ENCODE measurements around the gene TPCN1. TPM values are rescaled to one million over a fixed set of nuclear protein-coding genes. Genes with fewer than 3 reads are reported as not detected.

The TPCN1 gene
- total RNA-seq, 1 experiment from 2014 or later, result 32.7 TPM

GRCh38 chr12:113325916-113326315, 104.7 kb downstream of the TPCN1 start:
- TF ChIP-seq E2F1 (CRISPR knock-in tag; IDR thresholded peaks at IDR 0.05) (no peak), JUN (CRISPR knock-in tag; IDR thresholded peaks at IDR 0.05) (no peak), ZNF138 (CRISPR knock-in tag; conservative IDR thresholded peaks at IDR 0.05) (no peak), GABPB1 (CRISPR knock-in tag; IDR thresholded peaks at IDR 0.05) (no peak), HMGA2 (CRISPR knock-in tag; IDR thresholded peaks at IDR 0.05) (no peak), ETV6 (CRISPR knock-in tag; IDR thresholded peaks at IDR 0.05) (no peak), ZBTB21 (CRISPR knock-in tag; IDR thresholded peaks at IDR 0.05; ENCODE audit: borderline replicate concordance) (no peak), PREB (CRISPR knock-in tag; IDR thresholded peaks at IDR 0.05; ENCODE audit: borderline replicate concordance) (no peak), CTCF (IDR thresholded peaks at IDR 0.05) (no peak)
- TF ChIP-seq, protein P1, sequence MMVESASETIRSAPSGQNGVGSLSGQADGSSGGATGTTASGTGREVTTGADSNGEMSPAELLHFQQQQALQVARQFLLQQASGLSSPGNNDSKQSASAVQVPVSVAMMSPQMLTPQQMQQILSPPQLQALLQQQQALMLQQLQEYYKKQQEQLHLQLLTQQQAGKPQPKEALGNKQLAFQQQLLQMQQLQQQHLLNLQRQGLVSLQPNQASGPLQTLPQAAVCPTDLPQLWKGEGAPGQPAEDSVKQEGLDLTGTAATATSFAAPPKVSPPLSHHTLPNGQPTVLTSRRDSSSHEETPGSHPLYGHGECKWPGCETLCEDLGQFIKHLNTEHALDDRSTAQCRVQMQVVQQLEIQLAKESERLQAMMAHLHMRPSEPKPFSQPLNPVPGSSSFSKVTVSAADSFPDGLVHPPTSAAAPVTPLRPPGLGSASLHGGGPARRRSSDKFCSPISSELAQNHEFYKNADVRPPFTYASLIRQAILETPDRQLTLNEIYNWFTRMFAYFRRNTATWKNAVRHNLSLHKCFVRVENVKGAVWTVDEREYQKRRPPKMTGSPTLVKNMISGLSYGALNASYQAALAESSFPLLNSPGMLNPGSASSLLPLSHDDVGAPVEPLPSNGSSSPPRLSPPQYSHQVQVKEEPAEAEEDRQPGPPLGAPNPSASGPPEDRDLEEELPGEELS (CRISPR knock-in tag; IDR thresholded peaks at IDR 0.05), result no peak
- TF ChIP-seq, protein P2, sequence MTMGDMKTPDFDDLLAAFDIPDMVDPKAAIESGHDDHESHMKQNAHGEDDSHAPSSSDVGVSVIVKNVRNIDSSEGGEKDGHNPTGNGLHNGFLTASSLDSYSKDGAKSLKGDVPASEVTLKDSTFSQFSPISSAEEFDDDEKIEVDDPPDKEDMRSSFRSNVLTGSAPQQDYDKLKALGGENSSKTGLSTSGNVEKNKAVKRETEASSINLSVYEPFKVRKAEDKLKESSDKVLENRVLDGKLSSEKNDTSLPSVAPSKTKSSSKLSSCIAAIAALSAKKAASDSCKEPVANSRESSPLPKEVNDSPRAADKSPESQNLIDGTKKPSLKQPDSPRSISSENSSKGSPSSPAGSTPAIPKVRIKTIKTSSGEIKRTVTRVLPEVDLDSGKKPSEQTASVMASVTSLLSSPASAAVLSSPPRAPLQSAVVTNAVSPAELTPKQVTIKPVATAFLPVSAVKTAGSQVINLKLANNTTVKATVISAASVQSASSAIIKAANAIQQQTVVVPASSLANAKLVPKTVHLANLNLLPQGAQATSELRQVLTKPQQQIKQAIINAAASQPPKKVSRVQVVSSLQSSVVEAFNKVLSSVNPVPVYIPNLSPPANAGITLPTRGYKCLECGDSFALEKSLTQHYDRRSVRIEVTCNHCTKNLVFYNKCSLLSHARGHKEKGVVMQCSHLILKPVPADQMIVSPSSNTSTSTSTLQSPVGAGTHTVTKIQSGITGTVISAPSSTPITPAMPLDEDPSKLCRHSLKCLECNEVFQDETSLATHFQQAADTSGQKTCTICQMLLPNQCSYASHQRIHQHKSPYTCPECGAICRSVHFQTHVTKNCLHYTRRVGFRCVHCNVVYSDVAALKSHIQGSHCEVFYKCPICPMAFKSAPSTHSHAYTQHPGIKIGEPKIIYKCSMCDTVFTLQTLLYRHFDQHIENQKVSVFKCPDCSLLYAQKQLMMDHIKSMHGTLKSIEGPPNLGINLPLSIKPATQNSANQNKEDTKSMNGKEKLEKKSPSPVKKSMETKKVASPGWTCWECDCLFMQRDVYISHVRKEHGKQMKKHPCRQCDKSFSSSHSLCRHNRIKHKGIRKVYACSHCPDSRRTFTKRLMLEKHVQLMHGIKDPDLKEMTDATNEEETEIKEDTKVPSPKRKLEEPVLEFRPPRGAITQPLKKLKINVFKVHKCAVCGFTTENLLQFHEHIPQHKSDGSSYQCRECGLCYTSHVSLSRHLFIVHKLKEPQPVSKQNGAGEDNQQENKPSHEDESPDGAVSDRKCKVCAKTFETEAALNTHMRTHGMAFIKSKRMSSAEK (CRISPR knock-in tag; IDR thresholded peaks at IDR 0.05; ENCODE audit: borderline replicate concordance), result no peak
- TF ChIP-seq, protein P3, sequence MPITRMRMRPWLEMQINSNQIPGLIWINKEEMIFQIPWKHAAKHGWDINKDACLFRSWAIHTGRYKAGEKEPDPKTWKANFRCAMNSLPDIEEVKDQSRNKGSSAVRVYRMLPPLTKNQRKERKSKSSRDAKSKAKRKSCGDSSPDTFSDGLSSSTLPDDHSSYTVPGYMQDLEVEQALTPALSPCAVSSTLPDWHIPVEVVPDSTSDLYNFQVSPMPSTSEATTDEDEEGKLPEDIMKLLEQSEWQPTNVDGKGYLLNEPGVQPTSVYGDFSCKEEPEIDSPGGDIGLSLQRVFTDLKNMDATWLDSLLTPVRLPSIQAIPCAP (CRISPR knock-in tag; IDR thresholded peaks at IDR 0.05), result no peak
- H3K27ac Mint-ChIP-seq, result no peak overlapping the region
- ATAC-seq (no peak), DNase-seq (ENCODE audit: low spot score) (no peak)
- CTCF ChIA-PET, result interaction anchor here (0.8 to 1.8 kb wide), 3 partner anchors 9 to 100 kb away, joined by 4 to 12 read pairs (median 9); partner anchors contain the start of gene SLC8B1
- H3K9me3 Mint-ChIP-seq, result no peaks in the 10 kb centered on the region; the same call in 1 of the 2 replicates
- no peak overlapping the region for H3K4me3 Mint-ChIP-seq
- POLR2A ChIA-PET, result interaction anchor here (1.6 kb wide), 1 partner anchor 9 kb away, joined by 5 read pairs; no protein-coding TSS in a partner anchor
- H3K36me3 Mint-ChIP-seq, result peaks cover 10% of the 10 kb centered on the region
- H3K27me3 Mint-ChIP-seq (ENCODE audit: low read depth), result no peaks in the 10 kb centered on the region
- 0 out of 2 replicates have a peak, but pooled peaks cover 2% of the 10 kb centered on the region for H3K4me1 Mint-ChIP-seq
